NAMALWA (cell line): ENCODE measurements around the gene ELOVL3.
"Not testable (repeated sequence)": the region's sequence is repeated elsewhere in the genome, so short reads cannot be mapped to it uniquely, and the experiment has no call there.

Source experiments
- DNase-seq: peaks from one replicate; pipeline ENCODE4 v3.0.0-alpha.2; 2015; ENCODE audit warnings: low spot score

The ELOVL3 gene

DNA sequence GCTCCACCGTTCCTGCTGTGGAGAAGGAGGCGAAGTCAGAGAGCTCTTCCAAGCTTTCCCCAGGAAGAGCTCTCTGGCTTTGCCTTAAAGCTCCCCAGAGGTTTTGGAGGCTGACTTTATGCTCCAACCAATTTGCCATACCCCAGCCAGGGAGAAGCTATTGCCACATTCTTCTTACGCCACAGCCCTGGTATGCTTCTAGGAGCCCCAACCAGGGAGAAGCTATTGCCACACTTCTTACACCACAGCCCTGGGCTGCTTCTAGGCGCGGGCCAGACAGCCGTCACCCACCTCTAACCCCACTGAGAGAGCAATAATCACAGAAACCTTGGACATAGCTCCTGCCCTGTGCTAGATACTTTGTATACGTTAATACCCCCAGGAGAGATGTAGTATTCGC, 951 bp downstream of the ELOVL3 start:
- no peak for DNase-seq

DNA sequence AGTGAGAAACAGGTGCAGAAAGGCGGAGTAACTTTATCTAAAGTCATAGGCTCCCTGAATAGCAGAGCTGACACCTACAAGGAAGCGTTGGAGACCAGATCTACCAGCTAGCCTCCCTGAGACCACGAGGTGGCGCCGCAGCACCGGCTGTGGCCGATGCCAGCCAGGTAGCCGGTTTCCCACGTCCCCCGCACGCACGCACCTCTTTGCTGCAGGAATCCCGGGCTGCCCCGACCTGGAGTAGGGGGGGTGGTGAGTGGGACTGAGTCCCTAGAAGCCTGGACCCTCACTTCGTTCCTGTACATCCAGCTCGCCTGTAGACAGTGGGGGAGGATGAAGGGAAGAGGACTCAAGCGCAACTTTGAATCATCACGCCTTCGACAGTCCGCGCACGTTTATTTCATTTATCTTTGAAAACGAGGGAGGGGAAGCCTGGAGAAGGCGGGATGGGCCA, 3.7 kb downstream of the ELOVL3 start:
- DNase-seq, result peak; percentile 87

DNA sequence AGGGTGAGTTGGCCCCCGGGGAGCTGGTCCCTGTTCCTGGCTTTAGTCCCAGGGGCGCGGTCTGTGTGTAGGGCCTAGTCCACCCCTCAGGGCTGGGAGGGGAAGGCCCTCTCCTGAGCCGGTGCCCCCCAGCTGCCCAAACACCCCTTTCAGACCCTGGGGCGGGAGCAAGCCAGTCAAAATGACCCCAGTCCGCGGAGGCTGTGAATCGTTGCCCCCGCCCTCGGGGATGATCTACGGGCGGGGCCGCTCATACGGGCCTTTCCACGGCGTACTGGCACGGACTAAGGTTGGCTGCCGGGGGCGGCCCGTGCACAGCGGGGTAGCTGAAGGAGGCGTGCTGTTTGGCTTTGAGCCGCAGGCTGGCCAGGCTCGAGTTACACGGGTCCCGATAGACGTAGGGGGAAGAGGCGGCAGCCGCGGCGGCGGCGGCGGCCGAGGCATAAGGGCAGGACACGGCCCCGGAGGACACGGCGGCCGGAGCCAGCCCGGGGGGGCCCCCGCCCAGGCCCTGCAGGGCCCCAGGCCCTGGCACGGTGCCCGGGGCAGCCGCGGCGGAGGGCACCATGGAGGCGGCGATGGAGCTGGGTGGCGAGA, 4.3 kb downstream of the ELOVL3 start:
- DNase-seq, result no peak

DNA sequence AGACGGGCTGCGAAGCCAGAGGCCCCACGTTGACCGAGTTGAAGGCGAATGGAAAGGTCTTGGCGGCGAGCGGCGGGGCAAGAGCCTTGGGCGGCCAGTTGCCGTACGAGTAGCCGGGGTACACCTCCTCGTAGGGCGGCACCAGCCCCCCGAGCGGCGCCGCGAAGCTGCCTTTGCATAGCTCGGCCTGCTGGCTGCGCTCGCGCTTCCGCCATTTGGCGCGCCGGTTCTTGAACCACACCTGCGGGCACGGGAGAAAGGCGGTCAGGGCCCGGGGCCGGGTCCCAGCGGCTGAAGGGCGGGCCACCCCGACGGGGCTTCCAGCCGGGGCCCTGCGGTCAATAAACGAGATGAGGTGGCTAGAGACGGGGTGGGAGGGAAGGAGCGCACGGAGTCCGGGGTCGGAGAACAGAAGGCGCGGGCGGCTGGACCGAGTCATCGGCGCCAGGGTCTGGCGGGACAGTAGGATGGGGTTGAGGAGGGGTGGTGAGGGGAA, 4.8 kb downstream of the ELOVL3 start:
- no peak for DNase-seq

DNA sequence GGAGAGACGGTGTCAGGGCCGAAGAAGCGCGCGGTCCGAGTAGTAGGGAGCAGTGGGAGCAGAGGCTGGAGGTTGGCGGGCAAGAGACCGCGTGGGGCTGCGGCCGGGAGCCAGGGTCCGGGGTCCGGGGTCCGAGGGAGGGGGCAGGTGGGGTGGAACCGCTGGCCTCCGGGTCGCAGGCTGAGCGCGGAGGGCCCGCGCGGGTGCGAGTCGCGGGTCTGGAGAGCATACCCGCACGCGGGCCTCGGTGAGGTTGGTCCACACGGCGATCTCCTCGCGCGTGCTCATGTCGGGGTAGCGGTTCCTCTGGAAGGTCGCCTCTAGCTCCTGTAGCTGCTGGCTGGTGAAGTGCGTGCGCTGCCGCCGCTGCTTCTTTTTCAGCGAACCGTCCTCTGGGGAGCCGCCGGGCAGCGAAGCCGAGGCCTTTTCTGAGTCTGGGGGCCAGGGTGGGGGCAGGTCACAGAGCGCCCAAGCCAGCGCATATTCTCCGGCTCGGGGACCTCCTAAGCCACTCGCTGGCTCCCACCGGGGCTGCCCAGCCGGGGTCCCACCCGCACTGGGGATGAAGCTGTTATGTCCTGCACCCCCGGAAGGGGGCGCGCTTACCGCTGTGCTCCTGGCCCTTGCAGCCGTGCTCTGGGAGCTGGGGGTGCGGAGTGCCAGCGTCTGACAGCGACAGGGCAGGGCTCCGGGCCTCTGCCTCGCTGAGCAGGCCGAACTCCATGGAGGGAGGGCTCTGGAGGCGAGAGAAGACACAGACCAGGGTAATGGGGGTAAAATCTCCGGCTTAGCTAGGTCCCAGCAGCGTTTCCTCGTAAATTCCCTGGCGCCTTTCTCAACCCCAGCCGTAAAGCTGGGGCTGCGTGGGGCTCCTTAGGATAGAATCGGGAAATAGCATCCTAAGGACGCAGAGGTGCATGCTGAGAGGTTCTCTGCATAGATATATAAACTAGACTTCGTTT, 5.5 kb downstream of the ELOVL3 start:
- DNase-seq, result peak; percentile 45

DNA sequence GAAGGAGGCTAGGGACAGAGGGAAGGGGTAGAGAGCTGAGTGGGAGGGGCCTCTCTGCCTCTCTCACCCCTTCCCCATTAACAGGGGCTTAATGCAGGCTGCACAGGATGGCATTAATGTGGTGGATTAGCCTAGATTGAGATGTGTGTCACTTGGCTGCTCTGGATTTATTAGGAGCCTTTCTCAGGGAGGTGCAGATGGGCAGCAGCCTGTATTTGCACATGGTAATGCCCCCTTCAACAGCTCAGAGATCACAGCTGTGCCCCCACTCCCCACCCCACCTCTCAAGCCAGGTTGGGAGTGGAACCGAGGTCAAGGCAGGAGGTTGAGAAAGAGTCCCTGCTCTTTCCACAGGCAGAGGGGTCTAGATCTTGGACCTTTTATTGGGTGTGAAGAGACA, 7.9 kb downstream of the ELOVL3 start:
- DNase-seq, result no peak

DNA sequence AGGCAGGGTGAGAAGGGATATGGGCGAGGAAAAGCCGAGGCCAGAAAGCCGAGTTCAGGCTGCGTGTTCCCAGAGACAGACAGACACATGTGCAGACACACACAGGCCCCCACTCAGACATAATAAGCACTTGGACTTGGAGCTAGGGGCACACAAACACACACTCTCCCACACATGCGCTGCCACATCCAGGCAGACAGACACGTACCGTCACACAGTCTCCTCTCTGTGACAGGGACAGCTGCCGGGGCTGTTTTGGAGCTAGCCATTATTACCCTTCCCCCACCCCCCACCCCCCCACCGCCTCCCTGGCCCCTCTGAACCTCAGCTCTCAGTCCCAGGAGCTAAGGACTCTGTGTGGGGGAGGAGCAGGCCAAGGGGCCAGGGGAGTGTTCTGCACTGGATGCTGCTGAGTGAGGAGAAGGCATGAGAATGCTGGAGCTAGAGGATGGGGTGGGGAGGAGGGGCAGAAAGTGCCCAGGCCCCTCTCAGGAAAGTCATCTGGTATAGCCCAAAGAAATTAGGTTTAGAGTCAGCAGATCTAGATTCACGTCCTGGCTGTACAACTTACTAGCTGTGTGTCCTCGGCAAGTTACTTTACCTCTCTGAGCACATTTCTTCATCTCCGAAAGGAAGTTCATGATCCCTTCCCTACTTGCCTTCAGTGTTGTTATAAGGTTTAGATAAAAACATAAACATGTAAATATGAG, 8.9 kb downstream of the ELOVL3 start:
- DNase-seq, result no peak

DNA sequence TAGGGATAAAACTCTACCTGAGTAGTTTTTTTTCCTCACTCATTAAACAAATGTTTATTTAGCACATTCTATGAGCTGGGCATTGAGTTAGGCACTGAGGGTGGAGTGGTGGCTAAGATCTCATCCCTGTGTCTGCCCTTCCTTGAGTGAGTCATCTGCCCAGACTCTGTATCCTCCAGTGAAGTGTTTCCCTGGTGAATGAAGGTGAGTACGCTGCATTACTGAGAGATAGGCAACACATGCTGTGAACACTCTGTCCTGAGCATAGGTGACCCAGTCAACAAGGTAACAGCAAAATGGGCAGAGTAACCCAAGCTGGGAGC, 9.5 kb downstream of the ELOVL3 start:
- DNase-seq, result no peak

DNA sequence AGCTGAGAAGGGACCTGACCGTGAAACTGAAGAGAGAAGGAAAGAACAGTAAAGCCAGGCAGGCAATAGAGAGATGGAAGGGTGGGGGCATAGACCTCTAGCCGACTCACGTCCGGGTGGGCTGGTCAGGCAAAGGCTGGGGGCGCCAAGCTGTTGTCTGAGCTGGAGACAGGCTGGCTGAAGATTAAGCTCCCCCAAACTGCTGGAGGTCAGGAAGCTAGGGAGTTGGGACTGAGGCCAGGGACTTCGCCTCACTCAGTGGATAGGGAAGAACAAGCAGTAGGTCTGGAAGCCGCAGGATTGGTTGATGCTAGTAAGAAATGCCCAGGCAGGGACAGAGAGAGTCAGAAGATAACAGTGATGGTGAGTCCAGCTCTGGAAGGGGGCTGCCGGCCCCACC, 9.9 kb downstream of the ELOVL3 start:
- DNase-seq, result no peak

DNA sequence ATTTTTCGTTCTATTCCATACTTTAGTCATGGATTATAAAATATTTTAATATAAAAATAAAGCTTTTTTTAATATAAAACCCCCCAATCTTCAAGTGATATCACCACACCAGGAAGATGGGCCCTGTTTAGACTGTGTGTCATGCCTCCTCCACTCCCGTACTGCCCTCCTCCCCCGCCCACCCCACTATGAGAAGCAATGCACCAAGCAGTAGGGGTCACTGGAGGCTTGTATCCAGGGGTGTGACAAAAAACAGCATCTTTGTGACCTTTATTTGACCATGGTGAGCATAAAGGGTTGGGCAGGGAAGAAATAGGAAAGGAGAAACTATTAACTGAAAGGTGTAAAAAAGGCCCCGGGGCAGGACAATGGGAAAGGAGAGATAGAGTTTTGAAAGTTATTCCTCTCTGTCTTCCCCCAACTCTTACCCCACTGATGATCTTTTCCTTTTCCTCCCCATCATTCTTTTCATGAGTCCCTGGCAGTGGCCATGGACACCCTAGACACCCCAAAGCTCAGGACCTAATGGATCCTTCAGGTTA, 11.7 kb downstream of the ELOVL3 start:
- DNase-seq, result no peak

DNA sequence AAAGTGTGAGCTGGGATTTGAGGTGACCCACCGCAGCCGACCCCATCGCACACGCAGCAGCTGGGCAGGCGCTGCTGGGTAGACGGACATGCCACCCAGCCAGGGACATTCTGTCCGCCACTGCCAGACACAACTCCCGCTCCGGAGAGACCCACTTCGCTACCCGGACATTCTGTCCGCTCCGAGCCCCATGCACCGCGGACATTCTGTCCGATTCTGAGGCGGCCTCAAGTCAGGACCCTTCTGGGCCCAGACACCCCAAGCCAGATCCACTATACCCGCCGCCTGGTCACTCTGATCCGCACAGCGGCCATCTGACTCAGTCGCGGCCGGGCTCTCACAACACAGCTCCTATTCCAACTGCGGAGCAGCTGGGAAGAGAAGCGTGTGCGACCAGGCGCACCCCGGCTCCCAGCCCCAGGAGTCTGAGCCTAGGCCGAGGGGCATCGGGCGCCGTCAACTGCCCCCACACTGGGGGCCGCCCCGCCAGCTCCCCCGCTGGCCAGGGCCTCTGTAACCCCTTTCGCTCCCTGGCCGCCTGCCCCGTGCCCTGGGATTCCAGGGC, 14.4 kb downstream of the ELOVL3 start:
- no peak for DNase-seq

DNA sequence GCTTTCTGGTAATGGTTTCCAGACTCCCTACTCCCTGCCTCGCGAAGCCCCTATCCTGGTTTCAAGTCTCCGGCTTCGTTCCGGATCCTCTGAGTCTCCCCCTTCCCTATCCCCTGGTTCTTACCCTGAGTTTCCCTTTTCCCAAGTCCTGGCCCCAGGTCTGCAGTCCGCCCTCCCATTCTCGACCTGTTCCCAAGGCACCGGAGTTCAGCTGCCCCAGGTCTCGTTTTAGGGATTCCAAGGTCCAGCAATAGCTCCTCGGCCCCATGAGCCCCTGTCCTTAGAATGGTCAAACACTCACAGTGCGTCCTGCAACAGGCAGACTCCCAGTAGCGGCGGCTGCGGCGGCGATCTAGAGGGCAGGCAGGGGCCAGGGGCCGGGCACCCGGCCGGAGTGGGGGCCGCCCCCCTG, 14.9 kb downstream of the ELOVL3 start:
- no peak for DNase-seq

DNA sequence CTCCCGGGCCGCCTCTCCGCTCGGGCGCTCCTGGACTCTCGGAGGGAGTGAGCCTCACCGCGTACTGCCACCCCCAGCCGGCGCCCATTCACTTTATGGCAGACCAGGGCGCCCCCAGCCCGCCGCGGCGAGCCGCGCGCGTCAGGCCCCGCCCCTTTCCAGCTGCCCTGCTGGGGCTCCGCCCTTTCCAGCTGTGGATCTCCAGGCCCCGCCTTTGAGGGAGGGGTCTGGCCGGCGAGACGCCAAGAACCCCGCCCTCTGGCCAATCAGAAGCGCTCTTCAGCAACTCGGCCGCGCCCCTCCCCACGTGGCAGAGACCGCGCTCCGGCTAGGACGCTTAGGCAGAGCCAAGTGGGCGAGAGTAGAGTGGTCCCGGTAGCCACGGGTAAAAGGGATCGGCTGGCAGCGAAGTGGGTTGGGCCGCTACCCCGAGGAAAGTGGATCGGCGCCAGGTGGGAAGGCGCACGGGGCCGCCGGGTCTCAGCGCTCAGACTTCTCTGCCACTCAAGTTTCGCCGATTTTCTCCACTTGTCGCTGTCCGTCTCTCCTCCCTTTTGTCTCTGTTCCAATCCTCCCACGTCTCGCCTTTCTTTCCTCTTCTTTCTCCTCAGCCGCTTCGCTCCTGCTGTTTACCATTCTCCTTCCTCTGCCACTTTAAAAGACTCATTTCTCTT, 15.5 kb downstream of the ELOVL3 start, which contains the start of gene PITX3:
TSS of gene PITX3 (minus strand) at position 69 of the 674 bp plus-strand sequence. CDS start 9,432 bp downstream, outside the sequence.
- peak; percentile 39 for DNase-seq

DNA sequence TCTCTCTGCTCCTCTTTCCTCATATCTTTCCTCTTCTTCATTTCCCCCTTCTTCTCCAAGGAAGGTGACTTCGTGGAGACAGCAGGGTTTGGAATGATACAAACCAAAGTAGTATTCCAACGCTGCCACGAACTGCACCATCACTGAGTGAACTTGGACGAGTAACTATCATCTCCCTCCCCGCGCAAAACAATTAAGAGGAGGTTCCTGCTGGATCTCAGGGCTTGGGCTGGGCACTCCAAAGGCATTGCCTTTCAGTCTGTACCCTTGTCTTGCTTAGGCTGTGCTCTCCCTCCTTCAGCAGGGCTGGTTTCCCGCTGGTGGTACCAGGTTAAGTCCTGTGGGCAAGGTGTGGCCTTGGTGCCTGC, 16.0 kb downstream of the ELOVL3 start:
- no peak for DNase-seq

DNA sequence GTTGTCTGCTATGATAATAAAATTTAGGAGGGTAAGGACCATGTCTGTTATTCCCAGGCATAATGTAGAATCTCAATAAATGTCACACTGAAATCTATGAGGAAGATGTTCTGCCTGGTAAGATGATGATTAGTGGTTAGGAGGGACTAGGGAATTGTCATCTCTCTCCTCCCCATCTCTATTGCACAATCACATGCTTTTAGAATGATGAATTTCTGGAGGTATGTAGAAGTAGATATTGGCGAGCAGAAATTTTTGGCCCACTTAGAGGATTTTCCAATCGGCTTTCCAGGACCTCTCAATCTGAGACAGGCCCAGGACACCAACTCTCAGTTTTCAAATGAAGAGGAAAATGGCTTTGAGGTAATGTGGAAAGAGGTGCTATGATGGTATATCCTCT, 17.2 kb downstream of the ELOVL3 start:
- DNase-seq, result no peak

DNA sequence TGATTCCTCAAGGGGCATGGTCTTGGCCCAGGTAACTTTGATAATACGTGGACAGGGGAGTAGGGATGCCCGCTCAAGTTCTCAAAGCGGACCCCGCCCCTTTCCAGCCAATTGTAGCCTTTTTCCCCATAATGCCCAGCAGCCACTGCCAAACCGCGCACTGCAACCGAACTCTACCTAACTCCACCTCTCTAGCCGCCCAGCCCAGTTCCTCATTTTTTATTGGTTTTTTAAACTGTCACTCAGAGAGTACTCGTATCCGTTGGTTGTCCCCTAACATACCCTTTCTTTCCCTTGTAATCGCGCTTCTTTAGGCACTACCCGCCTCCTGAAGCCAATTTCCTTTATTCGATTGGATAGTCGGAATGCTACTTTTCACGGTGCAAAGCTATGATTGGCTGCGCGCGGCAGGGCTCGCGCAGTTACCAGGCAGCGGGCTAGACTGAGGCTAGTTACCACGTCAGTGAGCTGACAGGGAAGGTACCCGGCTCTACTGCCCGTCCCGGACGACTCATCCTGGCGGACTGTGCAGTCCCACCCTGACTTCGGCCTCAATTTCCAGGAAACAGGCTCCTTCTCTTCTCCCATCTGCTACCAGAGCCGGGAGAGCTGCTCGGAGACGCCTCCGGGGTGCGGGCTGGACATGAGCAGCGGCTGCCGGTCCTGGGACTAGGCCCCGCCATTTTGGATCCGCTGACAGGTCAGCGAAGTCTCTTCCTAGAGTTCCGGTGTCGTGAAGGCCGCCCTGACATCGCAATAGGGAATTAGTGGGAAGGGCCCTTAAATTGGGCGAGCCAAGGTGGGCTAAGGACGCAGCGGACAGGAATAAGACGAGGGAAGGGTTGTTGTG, 19.2 kb downstream of the ELOVL3 start, which contains the start of gene GBF1:
TSS of gene GBF1 (plus strand) at position 451 of the 850 bp plus-strand sequence. CDS start 13,407 bp downstream, outside the sequence.
- DNase-seq, result peak; percentile 100

DNA sequence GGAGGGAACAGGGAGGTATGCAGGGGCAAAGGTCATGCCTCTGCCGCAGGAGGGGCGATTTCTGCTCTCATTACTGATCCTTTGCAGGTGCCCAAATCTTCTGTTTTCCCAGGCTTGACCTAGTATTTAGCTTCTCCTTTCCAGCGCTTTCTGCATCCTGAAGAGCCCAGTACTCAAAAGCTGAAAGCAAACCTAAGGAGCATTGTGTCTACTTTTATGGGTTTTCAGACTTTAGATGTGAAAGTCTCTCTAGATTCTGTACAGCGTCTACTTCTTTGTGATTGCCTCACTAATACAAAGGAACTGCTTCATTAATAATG, 19.8 kb downstream of the ELOVL3 start:
- DNase-seq, result no peak

DNA sequence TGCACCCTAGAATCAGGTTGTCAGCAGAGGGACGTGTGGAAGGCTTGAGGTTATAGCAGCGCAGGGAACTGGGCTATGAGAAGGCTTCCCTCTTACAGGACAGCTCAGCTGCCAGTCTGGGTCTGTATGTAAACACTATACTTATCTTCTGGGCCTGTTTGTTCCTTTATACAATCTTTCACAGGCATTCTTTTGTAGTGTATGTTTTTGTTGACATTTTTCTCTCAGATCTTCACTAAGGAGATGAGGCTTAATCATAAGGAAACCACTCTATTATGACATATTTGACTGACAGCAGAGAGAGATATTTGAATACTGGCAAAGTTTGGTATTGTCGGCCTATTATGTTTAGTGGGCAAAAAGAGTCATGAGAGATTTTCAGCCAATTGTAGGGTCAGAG, 20.2 kb downstream of the ELOVL3 start:
- DNase-seq, result peak; percentile 60

DNA sequence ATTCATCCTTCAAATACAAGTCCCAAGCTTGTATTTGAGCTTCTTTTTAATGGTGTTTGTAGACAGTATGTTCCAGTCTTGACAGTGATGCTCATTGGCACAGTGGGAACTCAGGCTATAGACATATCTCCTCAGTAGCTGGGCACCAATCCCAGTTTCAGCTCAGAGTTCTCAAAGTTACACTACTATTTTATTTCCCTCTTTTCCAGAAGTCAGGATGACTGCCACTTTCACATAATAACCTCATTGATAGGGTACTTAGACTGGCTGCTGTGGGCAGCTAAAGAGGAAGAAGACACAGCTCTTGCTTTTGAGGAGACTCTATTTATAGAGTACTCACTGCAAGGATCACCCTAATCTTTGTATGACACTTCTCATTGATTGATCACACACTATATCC, 21.6 kb downstream of the ELOVL3 start:
- DNase-seq, result no peak

DNA sequence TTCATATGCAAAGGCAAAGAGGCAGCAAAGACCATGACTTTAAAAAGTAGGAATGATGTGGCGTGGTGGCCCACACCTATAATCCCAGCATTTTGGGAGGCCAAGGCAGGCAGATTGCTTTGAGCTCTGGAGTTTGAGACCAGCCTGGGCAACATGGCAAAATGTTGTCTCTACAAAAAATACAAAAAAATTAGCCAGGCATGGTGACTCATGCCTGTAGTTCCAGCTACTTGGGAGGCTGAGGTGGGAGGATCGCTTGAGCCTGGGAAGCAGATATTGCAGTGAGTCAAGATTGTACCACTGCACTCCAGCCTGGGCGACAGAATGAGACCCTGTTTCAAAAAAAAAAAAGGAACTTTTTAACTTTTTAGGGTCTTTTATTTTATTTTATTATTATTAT, 26.4 kb downstream of the ELOVL3 start:
- DNase-seq, result not testable (repeated sequence)

DNA sequence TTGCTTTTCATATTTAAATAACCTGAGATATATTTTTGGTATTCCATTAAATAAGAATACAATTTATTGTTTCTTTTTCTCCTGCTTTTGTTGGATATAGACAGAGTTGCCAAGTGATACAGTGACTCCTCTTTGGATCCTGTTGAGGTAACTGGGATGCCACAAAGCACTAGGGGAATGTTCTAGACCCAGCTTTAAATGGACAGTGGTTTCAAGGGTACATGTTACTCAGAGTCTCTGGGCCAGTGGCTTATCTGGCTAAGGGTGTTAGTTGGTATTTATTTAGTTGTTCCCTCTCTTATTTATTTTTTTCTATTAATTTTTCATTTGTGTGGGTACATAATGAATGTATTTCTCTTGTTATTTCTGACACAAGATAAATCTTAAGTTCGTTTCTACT, 28.3 kb downstream of the ELOVL3 start:
- no peak for DNase-seq
